Measurements from ENCODE around the gene CEP250.

Gene CEP250

GRCh38 chr20:35491823-35492222, 36.4 kb downstream of the CEP250 start:
- Histone ChIP-seq H3K36me3 (ENCODE audit: control insufficient read depth, insufficient read depth, low read length) (peaks cover 19% of the 10 kb centered on the region; the same call in 1 of the 2 replicates), H3K27me3 (ENCODE audit: control insufficient read depth, insufficient read depth, low read length) (no peaks in the 10 kb centered on the region), H3K9me3 (ENCODE audit: control insufficient read depth, insufficient read depth, low read length) (no peaks in the 10 kb centered on the region), H3K4me1 (ENCODE audit: control insufficient read depth, insufficient read depth, low read length) (no peaks in the 10 kb centered on the region), H3K27ac (ENCODE audit: low read length) (no peak overlapping the region), H3K4me3 (ENCODE audit: low read length) (no peak overlapping the region)
- no CpG with 5 or more reads among the region's 5 CpGs for WGBS (ENCODE audit: insufficient coverage, insufficient read length)
- no peak for DNase-seq (ENCODE audit: low read depth, low spot score)

GRCh38 chr20:35492352-35492751, 37.0 kb downstream of the CEP250 start:
- peaks cover 20% of the 10 kb centered on the region for H3K36me3 ChIP-seq (ENCODE audit: control insufficient read depth, insufficient read depth, low read length)

GRCh38 chr20:35496481-35496880, 41.1 kb downstream of the CEP250 start:
- DNase-seq (ENCODE audit: low read depth, low spot score), result no peak
- Histone ChIP-seq H3K4me3 (ENCODE audit: low read length) (no peak overlapping the region), H3K9me3 (ENCODE audit: control insufficient read depth, insufficient read depth, low read length) (no peaks in the 10 kb centered on the region), H3K27ac (ENCODE audit: low read length) (no peak overlapping the region), H3K36me3 (ENCODE audit: control insufficient read depth, insufficient read depth, low read length) (peaks cover 30% of the 10 kb centered on the region), H3K27me3 (ENCODE audit: control insufficient read depth, insufficient read depth, low read length) (no peaks in the 10 kb centered on the region), H3K4me1 (ENCODE audit: control insufficient read depth, insufficient read depth, low read length) (no peaks in the 10 kb centered on the region)
- WGBS (ENCODE audit: insufficient coverage, insufficient read length), result no CpG with 5 or more reads among the region's 3 CpGs

More at GRCh38 chr20:35492352-35492751, 37.0 kb downstream of the CEP250 start:
- 100% methylated on average over 1 of the region's 6 CpGs for WGBS (ENCODE audit: insufficient coverage, insufficient read length)
- Histone ChIP-seq H3K4me3 (ENCODE audit: low read length) (no peak overlapping the region), H3K4me1 (ENCODE audit: control insufficient read depth, insufficient read depth, low read length) (no peaks in the 10 kb centered on the region), H3K27ac (ENCODE audit: low read length) (no peak overlapping the region), H3K9me3 (ENCODE audit: control insufficient read depth, insufficient read depth, low read length) (no peaks in the 10 kb centered on the region), H3K27me3 (ENCODE audit: control insufficient read depth, insufficient read depth, low read length) (no peaks in the 10 kb centered on the region)
- DNase-seq (ENCODE audit: low read depth, low spot score), result no peak

- Histone ChIP-seq H3K4me3 (ENCODE audit: low read length) (no peak overlapping the region), H3K9me3 (ENCODE audit: control insufficient read depth, insufficient read depth, low read length) (no peaks in the 10 kb centered on the region), H3K4me1 (ENCODE audit: control insufficient read depth, insufficient read depth, low read length) (no peaks in the 10 kb centered on the region), H3K27ac (ENCODE audit: low read length) (no peak overlapping the region), H3K36me3 (ENCODE audit: control insufficient read depth, insufficient read depth, low read length) (peaks cover 34% of the 10 kb centered on the region), H3K27me3 (ENCODE audit: control insufficient read depth, insufficient read depth, low read length) (no peaks in the 10 kb centered on the region)
- no peak for DNase-seq (ENCODE audit: low read depth, low spot score)
- WGBS (ENCODE audit: insufficient coverage, insufficient read length), result no CpG with 5 or more reads among the region's 5 CpGs
These were observed 41.9 kb downstream of the CEP250 start for GRCh38 chr20:35497320-35497719.

GRCh38 chr20:35497780-35498189, 42.4 kb downstream of the CEP250 start:
- no peaks in the 10 kb centered on the region for H3K4me1 ChIP-seq (ENCODE audit: control insufficient read depth, insufficient read depth, low read length)
- no peaks in the 10 kb centered on the region for H3K27me3 ChIP-seq (ENCODE audit: control insufficient read depth, insufficient read depth, low read length)
- no peak for DNase-seq (ENCODE audit: low read depth, low spot score)
- H3K27ac ChIP-seq (ENCODE audit: low read length), result no peak overlapping the region
- H3K36me3 ChIP-seq (ENCODE audit: control insufficient read depth, insufficient read depth, low read length), result peaks cover 38% of the 10 kb centered on the region
- no CpG with 5 or more reads among the region's 9 CpGs for WGBS (ENCODE audit: insufficient coverage, insufficient read length)
- no peak overlapping the region for H3K4me3 ChIP-seq (ENCODE audit: low read length)
- no peaks in the 10 kb centered on the region for H3K9me3 ChIP-seq (ENCODE audit: control insufficient read depth, insufficient read depth, low read length)

- H3K4me3 ChIP-seq (ENCODE audit: low read length), result no peak overlapping the region
- no CpG with 5 or more reads among the region's 1 CpG for WGBS (ENCODE audit: insufficient coverage, insufficient read length)
- H3K27me3 ChIP-seq (ENCODE audit: control insufficient read depth, insufficient read depth, low read length), result no peaks in the 10 kb centered on the region
- H3K9me3 ChIP-seq (ENCODE audit: control insufficient read depth, insufficient read depth, low read length), result no peaks in the 10 kb centered on the region
- no peaks in the 10 kb centered on the region for H3K4me1 ChIP-seq (ENCODE audit: control insufficient read depth, insufficient read depth, low read length)
- no peak for DNase-seq (ENCODE audit: low read depth, low spot score)
- peaks cover 44% of the 10 kb centered on the region for H3K36me3 ChIP-seq (ENCODE audit: control insufficient read depth, insufficient read depth, low read length)
- no peak overlapping the region for H3K27ac ChIP-seq (ENCODE audit: low read length)
These were observed 43.9 kb downstream of the CEP250 start for GRCh38 chr20:35499271-35499670.

GRCh38 chr20:35502352-35502751, 47.0 kb downstream of the CEP250 start:
- H3K4me1 ChIP-seq (ENCODE audit: control insufficient read depth, insufficient read depth, low read length), result no peaks in the 10 kb centered on the region
- no CpG with 5 or more reads among the region's 8 CpGs for WGBS (ENCODE audit: insufficient coverage, insufficient read length)
- no peak overlapping the region for H3K27ac ChIP-seq (ENCODE audit: low read length)
- no peak for DNase-seq (ENCODE audit: low read depth, low spot score)
- H3K9me3 ChIP-seq (ENCODE audit: control insufficient read depth, insufficient read depth, low read length), result no peaks in the 10 kb centered on the region
- peaks cover 39% of the 10 kb centered on the region for H3K36me3 ChIP-seq (ENCODE audit: control insufficient read depth, insufficient read depth, low read length)
- no peak overlapping the region for H3K4me3 ChIP-seq (ENCODE audit: low read length)
- H3K27me3 ChIP-seq (ENCODE audit: control insufficient read depth, insufficient read depth, low read length), result no peaks in the 10 kb centered on the region

GRCh38 chr20:35503281-35503680, 47.9 kb downstream of the CEP250 start:
- Histone ChIP-seq H3K4me1 (ENCODE audit: control insufficient read depth, insufficient read depth, low read length) (no peaks in the 10 kb centered on the region), H3K27me3 (ENCODE audit: control insufficient read depth, insufficient read depth, low read length) (no peaks in the 10 kb centered on the region), H3K4me3 (ENCODE audit: low read length) (no peak overlapping the region), H3K36me3 (ENCODE audit: control insufficient read depth, insufficient read depth, low read length) (peaks cover 29% of the 10 kb centered on the region), H3K27ac (ENCODE audit: low read length) (no peak overlapping the region), H3K9me3 (ENCODE audit: control insufficient read depth, insufficient read depth, low read length) (no peaks in the 10 kb centered on the region)
- no CpG with 5 or more reads among the region's 10 CpGs for WGBS (ENCODE audit: insufficient coverage, insufficient read length)
- DNase-seq (ENCODE audit: low read depth, low spot score), result no peak

GRCh38 chr20:35503841-35504561, 48.6 kb downstream of the CEP250 start:
- no peaks in the 10 kb centered on the region for H3K27me3 ChIP-seq (ENCODE audit: control insufficient read depth, insufficient read depth, low read length)
- H3K9me3 ChIP-seq (ENCODE audit: control insufficient read depth, insufficient read depth, low read length), result no peaks in the 10 kb centered on the region
- no peak for DNase-seq (ENCODE audit: low read depth, low spot score)
- H3K27ac ChIP-seq (ENCODE audit: low read length), result no peak overlapping the region
- H3K4me3 ChIP-seq (ENCODE audit: low read length), result no peak overlapping the region
- no peaks in the 10 kb centered on the region for H3K4me1 ChIP-seq (ENCODE audit: control insufficient read depth, insufficient read depth, low read length)
- no CpG with 5 or more reads among the region's 16 CpGs for WGBS (ENCODE audit: insufficient coverage, insufficient read length)
- peaks cover 30% of the 10 kb centered on the region for H3K36me3 ChIP-seq (ENCODE audit: control insufficient read depth, insufficient read depth, low read length)

GRCh38 chr20:35504751-35505150, 49.4 kb downstream of the CEP250 start:
- peaks cover 29% of the 10 kb centered on the region for H3K36me3 ChIP-seq (ENCODE audit: control insufficient read depth, insufficient read depth, low read length)
- no peaks in the 10 kb centered on the region for H3K4me1 ChIP-seq (ENCODE audit: control insufficient read depth, insufficient read depth, low read length)
- H3K27me3 ChIP-seq (ENCODE audit: control insufficient read depth, insufficient read depth, low read length), result no peaks in the 10 kb centered on the region
- H3K9me3 ChIP-seq (ENCODE audit: control insufficient read depth, insufficient read depth, low read length), result no peaks in the 10 kb centered on the region
- H3K27ac ChIP-seq (ENCODE audit: low read length), result no peak overlapping the region
- no CpG with 5 or more reads among the region's 5 CpGs for WGBS (ENCODE audit: insufficient coverage, insufficient read length)
- no peak for DNase-seq (ENCODE audit: low read depth, low spot score)
- H3K4me3 ChIP-seq (ENCODE audit: low read length), result no peak overlapping the region

- H3K4me1 ChIP-seq (ENCODE audit: control insufficient read depth, insufficient read depth, low read length), result no peaks in the 10 kb centered on the region
- H3K36me3 ChIP-seq (ENCODE audit: control insufficient read depth, insufficient read depth, low read length), result peaks cover 28% of the 10 kb centered on the region
- H3K9me3 ChIP-seq (ENCODE audit: control insufficient read depth, insufficient read depth, low read length), result no peaks in the 10 kb centered on the region
- DNase-seq (ENCODE audit: low read depth, low spot score), result no peak
- no peaks in the 10 kb centered on the region for H3K27me3 ChIP-seq (ENCODE audit: control insufficient read depth, insufficient read depth, low read length)
- H3K27ac ChIP-seq (ENCODE audit: low read length), result no peak overlapping the region
- no CpG with 5 or more reads among the region's 3 CpGs for WGBS (ENCODE audit: insufficient coverage, insufficient read length)
- no peak overlapping the region for H3K4me3 ChIP-seq (ENCODE audit: low read length)
These were observed 50.8 kb downstream of the CEP250 start for GRCh38 chr20:35506179-35506578.
